HepG2 (cell line): ENCODE data around the gene ZCCHC18. TPM values are rescaled to one million over a fixed set of nuclear protein-coding genes. Genes with fewer than 3 reads are reported as not detected.

Experiments
- ATF1 ChIP-seq: IDR thresholded peaks from 2 replicates; pipeline ENCODE4 v1.6.1; 2016; ENCODE audit warnings: mild to moderate bottlenecking, control low read depth
- CREB1 ChIP-seq, 2 experiments: fragments of 450-650 bp in 1 of 2; IDR thresholded peaks; 2 replicates each; pipeline ENCODE4 v1.6.1; 2016 to 2017; ENCODE audit warnings: control low read depth in 1 of 2, mild to moderate bottlenecking in 1 of 2, missing compliant biosample characterization in 1 of 2, missing genetic modification characterization in 1 of 2
- ETV5 ChIP-seq: IDR thresholded peaks from 2 replicates; pipeline ENCODE4 v1.6.1; 2018; ENCODE audit warnings: missing biosample characterization, missing genetic modification reagents, inconsistent platforms, borderline replicate concordance
- ETV6 ChIP-seq: sonication (generic); formaldehyde crosslinking; conservative IDR thresholded peaks from 2 replicates; pipeline ENCODE4 v1.4.0; 2020; ENCODE audit warnings: missing genetic modification reagents
- FOXK1 ChIP-seq: sonication (generic); formaldehyde crosslinking; IDR thresholded peaks from 2 replicates; pipeline ENCODE4 v1.4.0; 2020; ENCODE audit warnings: low read depth, missing genetic modification reagents, borderline replicate concordance
- HNRNPK ChIP-seq: fragments of 200-400 bp; formaldehyde crosslinking; IDR thresholded peaks from 2 replicates; pipeline ENCODE4 v1.6.1; 2018; ENCODE audit warnings: low read length, low read depth, moderate library complexity, mild to moderate bottlenecking; ENCODE audit not compliant: poor library complexity, severe bottlenecking
- KAT7 ChIP-seq: IDR thresholded peaks from 2 replicates; pipeline ENCODE4 v1.6.1; 2018; ENCODE audit warnings: borderline replicate concordance, missing compliant biosample characterization
- NONO ChIP-seq, 2 experiments: fragments of 450-650 bp in 1 of 2; sonication (generic) in 1 of 2; formaldehyde crosslinking in 1 of 2; IDR thresholded peaks in 1 of 2; conservative IDR thresholded peaks in 1 of 2; 2 replicates each; pipeline versions ENCODE4 v1.6.1 to v1.8.0; 2017 to 2022; ENCODE audit warnings: mild to moderate bottlenecking in 1 of 2, missing genetic modification reagents in 1 of 2, moderate library complexity in 1 of 2
- NR2F1 ChIP-seq, 2 experiments: fragments of 450-650 bp in 1 of 2; formaldehyde crosslinking in 1 of 2; IDR thresholded peaks; 2 replicates each; pipeline versions ENCODE4 v1.5.0 to v1.6.1; 2016 to 2020; ENCODE audit warnings: mild to moderate bottlenecking in 1 of 2, missing compliant biosample characterization in 1 of 2, missing genetic modification reagents in 1 of 2, moderate library complexity in 1 of 2
- PATZ1 ChIP-seq: sonication (generic); formaldehyde crosslinking; IDR thresholded peaks from 2 replicates; pipeline ENCODE4 v1.4.0; 2020; ENCODE audit warnings: missing genetic modification reagents
- PPARG ChIP-seq: conservative IDR thresholded peaks from 2 replicates; pipeline ENCODE4 v1.6.1; 2016; ENCODE audit warnings: missing biosample characterization, missing genetic modification reagents
- YEATS2 ChIP-seq: sonication (generic); formaldehyde crosslinking; IDR thresholded peaks from 2 replicates; pipeline ENCODE4 v1.4.0; 2020; ENCODE audit warnings: missing genetic modification reagents, borderline replicate concordance
- YY1 ChIP-seq: IDR thresholded peaks from 2 replicates; pipeline ENCODE4 v1.6.1; 2011; ENCODE audit warnings: low read length, low read depth, moderate library complexity, mild to moderate bottlenecking; ENCODE audit not compliant: insufficient read depth, insufficient replicate concordance
- ZBED4 ChIP-seq: sonication (generic); formaldehyde crosslinking; IDR thresholded peaks from 2 replicates; pipeline ENCODE4 v1.4.0; 2020; ENCODE audit warnings: missing genetic modification reagents, borderline replicate concordance
- ZNF687 ChIP-seq: sonication (generic); formaldehyde crosslinking; IDR thresholded peaks from 2 replicates; pipeline ENCODE4 v1.5.1; 2020; ENCODE audit warnings: mild to moderate bottlenecking, missing genetic modification reagents, moderate library complexity
- polyA plus RNA-seq, 8 experiments: library from polyadenylated mRNA; depleted of rRNA in 3 of 8; stranded (reverse) in 7 of 8; unstranded in 1 of 8; fragments of >200 nt; fragmentation: Illumina TruSeq in 4 of 8; extraction: Trizol in 4 of 8; gene quantifications; 2 replicates each; pipeline versions ENCODE4 v1.2.1 to v1.2.3, GENCODE V29; 2011 to 2016; ENCODE audit warnings: low read depth in 4 of 8, missing spikeins in 1 of 8, mixed read lengths in 1 of 8; ENCODE audit not compliant: insufficient read depth in 1 of 8
- total RNA-seq, 5 experiments: library from RNA; depleted of rRNA; stranded (reverse); fragments of >200 nt; fragmentation: Illumina TruSeq; extraction: Trizol; gene quantifications; 2 replicates each; pipeline ENCODE4 v1.2.3, GENCODE V29; 2016; ENCODE audit warnings: low read depth in 1 of 5

Gene ZCCHC18
- total and polyA plus RNA-seq, 2 of the 13 experiments (the other 11 are each of a cell fraction or from before 2014, with no cell fraction given) = 0.18 to 0.33 TPM

- TF ChIP-seq ZBED4 = no peak
- TF ChIP-seq ETV5 = peak; percentile 79
- TF ChIP-seq PPARG = no peak
- TF ChIP-seq FOXK1 (CRISPR knock-in tag) = peak; percentile 37; the same call in 1 of the 2 replicates
- peak; percentile 63; the same call in 1 of the 2 replicates for TF ChIP-seq KAT7 (CRISPR knock-in tag)
- peak; percentile 85 for TF ChIP-seq YEATS2
- peak; percentile 97 for TF ChIP-seq YY1
- peak; percentile 56; the same call in 1 of the 2 replicates for TF ChIP-seq ETV6 (CRISPR knock-in tag)
- peak; percentile 86 for TF ChIP-seq ZNF687 (CRISPR knock-in tag)
- TF ChIP-seq CREB1 (IDR thresholded peaks at IDR 0.05) = peak; percentile 87
- peak; percentile 95 for TF ChIP-seq CREB1 (CRISPR knock-in tag; IDR thresholded peaks at IDR 0.05)
- peak; percentile 85 for TF ChIP-seq PATZ1 (CRISPR knock-in tag)
- no peak for TF ChIP-seq NONO (IDR thresholded peaks at IDR 0.05)
- TF ChIP-seq NONO (CRISPR knock-in tag; conservative IDR thresholded peaks at IDR 0.05) = peak; percentile 64; the same call in 1 of the 2 replicates
- TF ChIP-seq HNRNPK = no peak
- TF ChIP-seq ATF1 (CRISPR knock-in tag) = peak; percentile 93
- peak in 1 of 2 experiments; percentile 24; a peak in 1 of 4 replicates for TF ChIP-seq NR2F1 (CRISPR knock-in tag; IDR thresholded peaks at IDR 0.05)
- TF ChIP-seq, all 625 proteins: peak for 119
Observed at GRCh38 chrX:104156630-104157529, 44.6 kb downstream of the ZCCHC18 start, which contains the start of gene SLC25A53 (continued).
